HepG2 (cell line): Measurements from ENCODE around the gene PRMT5. TPM values are rescaled to one million over a fixed set of nuclear protein-coding genes. Genes with fewer than 3 reads are reported as not detected.
A peak's percentile ranks its signal among the peaks of the same experiment; 100 is the strongest.

Experiments used
- ARID2 ChIP-seq: sonication (generic); formaldehyde crosslinking; IDR thresholded peaks from 2 replicates; pipeline ENCODE4 v1.8.1; 2022; ENCODE audit warnings: mild to moderate bottlenecking, missing genetic modification reagents, borderline replicate concordance
- ARID4A ChIP-seq: sonication (generic); formaldehyde crosslinking; IDR thresholded peaks from 2 replicates; pipeline ENCODE4 v1.5.0; 2020; ENCODE audit warnings: mild to moderate bottlenecking, missing genetic modification reagents, borderline replicate concordance
- EZH2 ChIP-seq: conservative IDR thresholded peaks from 2 replicates; pipeline ENCODE4 v1.6.1; 2012; ENCODE audit warnings: mild to moderate bottlenecking, low read depth, low read length, moderate library complexity
- JUND ChIP-seq: sonication (generic); formaldehyde crosslinking; IDR thresholded peaks from 2 replicates; pipeline ENCODE4 v1.8.0; 2022; ENCODE audit warnings: mild to moderate bottlenecking, missing genetic modification reagents
- MLLT10 ChIP-seq: sonication (generic); formaldehyde crosslinking; IDR thresholded peaks from 2 replicates; pipeline ENCODE4 v1.4.0; 2020; ENCODE audit warnings: missing genetic modification reagents
- PLRG1 ChIP-seq: fragments of 450-650 bp; conservative IDR thresholded peaks from 2 replicates; pipeline ENCODE4 v1.6.1; 2016
- RBFOX2 ChIP-seq: fragments of 200-400 bp; formaldehyde crosslinking; IDR thresholded peaks from 2 replicates; pipeline ENCODE4 v1.6.1; 2017; ENCODE audit warnings: low read depth, mild to moderate bottlenecking, low read length
- SP1 ChIP-seq, 2 experiments: fragments of 450-650 bp in 1 of 2; sonication (generic) in 1 of 2; formaldehyde crosslinking in 1 of 2; IDR thresholded peaks; 2 replicates each; pipeline versions ENCODE4 v1.4.0 to v1.6.1; 2016 to 2020; ENCODE audit warnings: missing genetic modification reagents in 1 of 2
- TBL1XR1 ChIP-seq: fragments of 150-350 bp; IDR thresholded peaks from 2 replicates; pipeline ENCODE4 v1.6.1; 2014; ENCODE audit warnings: borderline replicate concordance, low read length; ENCODE audit not compliant: partially characterized antibody
- YY1 ChIP-seq: IDR thresholded peaks from 2 replicates; pipeline ENCODE4 v1.6.1; 2011; ENCODE audit warnings: low read length, low read depth, moderate library complexity, mild to moderate bottlenecking; ENCODE audit not compliant: insufficient read depth, insufficient replicate concordance
- ZMYM2 ChIP-seq: sonication (generic); formaldehyde crosslinking; IDR thresholded peaks from 2 replicates; pipeline ENCODE4 v1.8.0; 2022; ENCODE audit warnings: mild to moderate bottlenecking, missing genetic modification reagents
- ZNF776 ChIP-seq: sonication (generic); formaldehyde crosslinking; IDR thresholded peaks from 2 replicates; pipeline ENCODE4 v1.4.0; 2020; ENCODE audit warnings: mild to moderate bottlenecking, missing genetic modification reagents
- ZNF878 ChIP-seq: sonication (generic); formaldehyde crosslinking; IDR thresholded peaks from 2 replicates; pipeline ENCODE4 v1.8.1; 2023; ENCODE audit warnings: mild to moderate bottlenecking, missing genetic modification reagents, moderate library complexity
- polyA plus RNA-seq, 8 experiments: library from polyadenylated mRNA; depleted of rRNA in 3 of 8; stranded (reverse) in 7 of 8; unstranded in 1 of 8; fragments of >200 nt; fragmentation: Illumina TruSeq in 4 of 8; extraction: Trizol in 4 of 8; gene quantifications; 2 replicates each; pipeline versions ENCODE4 v1.2.1 to v1.2.3, GENCODE V29; 2011 to 2016; ENCODE audit warnings: low read depth in 4 of 8, missing spikeins in 1 of 8, mixed read lengths in 1 of 8; ENCODE audit not compliant: insufficient read depth in 1 of 8
- total RNA-seq, 5 experiments: library from RNA; depleted of rRNA; stranded (reverse); fragments of >200 nt; fragmentation: Illumina TruSeq; extraction: Trizol; gene quantifications; 2 replicates each; pipeline ENCODE4 v1.2.3, GENCODE V29; 2016; ENCODE audit warnings: low read depth in 1 of 5
- TF ChIP-seq, protein P1 (sequence below): sonication (generic); formaldehyde crosslinking; IDR thresholded peaks from 2 replicates; pipeline ENCODE4 v1.4.0; 2020; ENCODE audit warnings: mild to moderate bottlenecking, missing genetic modification reagents
- TF ChIP-seq, protein P2 (sequence below): sonication (generic); formaldehyde crosslinking; IDR thresholded peaks from 2 replicates; pipeline ENCODE4 v1.5.1; 2020; ENCODE audit warnings: missing genetic modification reagents, mild to moderate bottlenecking, borderline replicate concordance
- TF ChIP-seq, protein P3 (sequence below): sonication (generic); formaldehyde crosslinking; IDR thresholded peaks from 2 replicates; pipeline ENCODE4 v1.8.0; 2022; ENCODE audit warnings: missing genetic modification reagents, mild to moderate bottlenecking, moderate library complexity, borderline replicate concordance

The PRMT5 gene
- total and polyA plus RNA-seq, 2 of the 13 experiments (the other 11 are each of a cell fraction or from before 2014, with no cell fraction given), result 210 to 354 TPM

DNA sequence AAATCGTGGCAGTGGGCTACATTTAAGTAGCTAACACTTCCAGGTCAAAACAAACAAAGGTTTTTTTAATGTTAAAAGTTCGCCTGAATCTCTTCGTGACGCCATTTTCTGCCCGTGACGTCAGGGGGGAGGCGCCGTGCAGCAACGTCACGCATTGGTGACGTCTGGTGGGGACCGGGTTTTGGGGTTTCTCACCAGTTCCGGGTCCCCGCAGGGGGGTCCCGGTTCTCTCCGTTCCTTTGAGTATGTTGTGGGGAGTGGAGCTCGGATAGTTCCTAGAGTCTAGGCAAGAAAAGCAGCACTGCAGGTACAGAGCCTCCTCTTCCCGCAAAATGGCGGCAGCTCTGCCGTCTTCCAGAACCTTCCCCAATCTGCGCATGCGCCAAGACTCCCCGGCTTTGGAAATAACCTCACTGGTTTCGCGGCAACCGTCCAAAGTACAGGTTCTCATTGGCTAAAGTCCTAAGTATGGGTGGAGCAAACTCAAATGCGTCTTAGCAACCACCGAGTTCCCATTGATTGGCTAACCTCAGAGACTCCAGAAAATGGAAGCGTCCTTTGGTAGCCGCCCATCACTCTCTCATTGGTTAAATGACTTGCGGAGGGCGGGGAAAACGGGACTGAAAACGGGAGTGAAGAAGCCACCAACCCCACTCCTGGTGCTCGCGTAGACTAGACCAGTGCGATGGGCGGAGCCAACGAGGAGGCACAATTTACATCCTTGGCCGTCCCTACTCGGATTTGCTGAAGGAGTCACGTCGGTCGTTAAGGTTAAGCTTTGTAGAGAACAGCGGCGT, 10.2 kb downstream of the PRMT5 start, which contains the start of gene RBM23 (continued):
- TF ChIP-seq, protein P1, sequence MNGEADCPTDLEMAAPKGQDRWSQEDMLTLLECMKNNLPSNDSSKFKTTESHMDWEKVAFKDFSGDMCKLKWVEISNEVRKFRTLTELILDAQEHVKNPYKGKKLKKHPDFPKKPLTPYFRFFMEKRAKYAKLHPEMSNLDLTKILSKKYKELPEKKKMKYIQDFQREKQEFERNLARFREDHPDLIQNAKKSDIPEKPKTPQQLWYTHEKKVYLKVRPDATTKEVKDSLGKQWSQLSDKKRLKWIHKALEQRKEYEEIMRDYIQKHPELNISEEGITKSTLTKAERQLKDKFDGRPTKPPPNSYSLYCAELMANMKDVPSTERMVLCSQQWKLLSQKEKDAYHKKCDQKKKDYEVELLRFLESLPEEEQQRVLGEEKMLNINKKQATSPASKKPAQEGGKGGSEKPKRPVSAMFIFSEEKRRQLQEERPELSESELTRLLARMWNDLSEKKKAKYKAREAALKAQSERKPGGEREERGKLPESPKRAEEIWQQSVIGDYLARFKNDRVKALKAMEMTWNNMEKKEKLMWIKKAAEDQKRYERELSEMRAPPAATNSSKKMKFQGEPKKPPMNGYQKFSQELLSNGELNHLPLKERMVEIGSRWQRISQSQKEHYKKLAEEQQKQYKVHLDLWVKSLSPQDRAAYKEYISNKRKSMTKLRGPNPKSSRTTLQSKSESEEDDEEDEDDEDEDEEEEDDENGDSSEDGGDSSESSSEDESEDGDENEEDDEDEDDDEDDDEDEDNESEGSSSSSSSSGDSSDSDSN (CRISPR knock-in tag), result no peak
- TF ChIP-seq PLRG1 (no peak), ARID4A (CRISPR knock-in tag) (0 out of 2 replicates have a peak, but pooled peaks have one; percentile 25), JUND (CRISPR knock-in tag) (no peak), ZMYM2 (CRISPR knock-in tag) (no peak), MLLT10 (no peak), YY1 (peak; percentile 18), SP1 (IDR thresholded peaks at IDR 0.05) (no peak), SP1 (CRISPR knock-in tag; IDR thresholded peaks at IDR 0.05) (no peak), ZNF776 (no peak), EZH2 (no peak), ZNF878 (CRISPR knock-in tag) (no peak), RBFOX2 (0 out of 2 replicates have a peak, but pooled peaks have one; percentile 39), ARID2 (CRISPR knock-in tag) (peak; percentile 66; the same call in 1 of the 2 replicates), TBL1XR1 (no peak)
- TF ChIP-seq, protein P2, sequence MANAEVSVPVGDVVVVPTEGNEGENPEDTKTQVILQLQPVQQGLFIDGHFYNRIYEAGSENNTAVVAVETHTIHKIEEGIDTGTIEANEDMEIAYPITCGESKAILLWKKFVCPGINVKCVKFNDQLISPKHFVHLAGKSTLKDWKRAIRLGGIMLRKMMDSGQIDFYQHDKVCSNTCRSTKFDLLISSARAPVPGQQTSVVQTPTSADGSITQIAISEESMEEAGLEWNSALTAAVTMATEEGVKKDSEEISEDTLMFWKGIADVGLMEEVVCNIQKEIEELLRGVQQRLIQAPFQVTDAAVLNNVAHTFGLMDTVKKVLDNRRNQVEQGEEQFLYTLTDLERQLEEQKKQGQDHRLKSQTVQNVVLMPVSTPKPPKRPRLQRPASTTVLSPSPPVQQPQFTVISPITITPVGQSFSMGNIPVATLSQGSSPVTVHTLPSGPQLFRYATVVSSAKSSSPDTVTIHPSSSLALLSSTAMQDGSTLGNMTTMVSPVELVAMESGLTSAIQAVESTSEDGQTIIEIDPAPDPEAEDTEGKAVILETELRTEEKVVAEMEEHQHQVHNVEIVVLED (CRISPR knock-in tag), result no peak
- TF ChIP-seq, protein P3, sequence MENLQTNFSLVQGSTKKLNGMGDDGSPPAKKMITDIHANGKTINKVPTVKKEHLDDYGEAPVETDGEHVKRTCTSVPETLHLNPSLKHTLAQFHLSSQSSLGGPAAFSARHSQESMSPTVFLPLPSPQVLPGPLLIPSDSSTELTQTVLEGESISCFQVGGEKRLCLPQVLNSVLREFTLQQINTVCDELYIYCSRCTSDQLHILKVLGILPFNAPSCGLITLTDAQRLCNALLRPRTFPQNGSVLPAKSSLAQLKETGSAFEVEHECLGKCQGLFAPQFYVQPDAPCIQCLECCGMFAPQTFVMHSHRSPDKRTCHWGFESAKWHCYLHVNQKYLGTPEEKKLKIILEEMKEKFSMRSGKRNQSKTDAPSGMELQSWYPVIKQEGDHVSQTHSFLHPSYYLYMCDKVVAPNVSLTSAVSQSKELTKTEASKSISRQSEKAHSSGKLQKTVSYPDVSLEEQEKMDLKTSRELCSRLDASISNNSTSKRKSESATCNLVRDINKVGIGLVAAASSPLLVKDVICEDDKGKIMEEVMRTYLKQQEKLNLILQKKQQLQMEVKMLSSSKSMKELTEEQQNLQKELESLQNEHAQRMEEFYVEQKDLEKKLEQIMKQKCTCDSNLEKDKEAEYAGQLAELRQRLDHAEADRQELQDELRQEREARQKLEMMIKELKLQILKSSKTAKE (CRISPR knock-in tag), result no peak
